Tibial artery (tissue), 4 donors: Measurements from ENCODE around the gene LDLRAD3.

Experiments used
- DNase-seq, 2 donors: peaks; one replicate each; pipeline ENCODE4 v3.0.0-alpha.2; 2019
- H3K27ac ChIP-seq, 2 donors: fragments of 200-600 bp; sonication (generic) in 1 of 2; 1 replicate in 1 of 2; 2 replicates in 1 of 2; pipeline ENCODE4 v1.5.1; 2018 to 2019; ENCODE audit warnings: mild to moderate bottlenecking in 1 of 2
- H3K27me3 ChIP-seq, 2 donors: fragments of 200-600 bp; sonication (generic) in 1 of 2; one replicate each; pipeline versions ENCODE4 v1.5.1 to v1.6.0; 2016 to 2019
- H3K36me3 ChIP-seq, 3 donors: fragments of 200-600 bp; sonication (generic) in 2 of 3; one replicate each; pipeline ENCODE4 v1.5.1; 2016 to 2019; ENCODE audit warnings: mild to moderate bottlenecking in 2 of 3
- H3K4me1 ChIP-seq, 4 donors: fragments of 200-600 bp; sonication (generic) in 2 of 4; 1 replicate in 3 of 4; 2 replicates in 1 of 4; pipeline ENCODE4 v1.5.1; 2016 to 2019
- H3K4me3 ChIP-seq, 2 donors: fragments of 200-600 bp; sonication (generic) in 1 of 2; 1 replicate in 1 of 2; 2 replicates in 1 of 2; pipeline ENCODE4 v1.5.1; 2018 to 2019; ENCODE audit warnings: mild to moderate bottlenecking in 2 of 2
- H3K9me3 ChIP-seq, 3 donors: fragments of 200-600 bp; sonication (generic) in 1 of 3; one replicate each; pipeline ENCODE4 v1.5.1; 2016 to 2019
- CTCF ChIP-seq, 2 experiments: fragments of 200-600 bp in 1 of 2; fragments of 450-650 bp in 1 of 2; IDR thresholded peaks; one replicate each; pipeline ENCODE4 v1.5.1; 2017 to 2019; ENCODE audit warnings: antibody characterized with exemption in 2 of 2, mild to moderate bottlenecking in 1 of 2, moderate library complexity in 1 of 2
- intact Hi-C: fragments of 100-400 bp; cut with DNase I; formaldehyde crosslinking; loops from one replicate; pipeline ENCODE4 v1.15.0; 2023; ENCODE audit warnings: low total_unique reads

Gene LDLRAD3

GRCh38 chr11:35981581-35981980 is 37.7 kb downstream of the LDLRAD3 start:
- Histone ChIP-seq H3K9me3 (no peaks in the 10 kb centered on the region), H3K4me3 (no peak overlapping the region), H3K27ac (peak overlapping the region in 1 of 2 donors; percentile 15), H3K36me3 (no peaks in the 10 kb centered on the region), H3K4me1 (peaks cover 0 to 13% (median 4%) of the 10 kb centered on the region in 4 donors), H3K27me3 (no peaks in the 10 kb centered on the region)
- no peak for DNase-seq
- TF ChIP-seq CTCF (IDR thresholded peaks at IDR 0.05): no peak
- intact Hi-C loops: no loop called here

GRCh38 chr11:35982061-35982460 is 38.2 kb downstream of the LDLRAD3 start:
- Histone ChIP-seq H3K36me3 (no peaks in the 10 kb centered on the region), H3K27me3 (no peaks in the 10 kb centered on the region), H3K27ac (peak overlapping the region in 1 of 2 donors; percentile 15), H3K4me1 (peaks cover 0 to 13% (median 4%) of the 10 kb centered on the region in 4 donors), H3K4me3 (no peak overlapping the region), H3K9me3 (no peaks in the 10 kb centered on the region)
- no peak for DNase-seq
- intact Hi-C loops: no loop called here
- TF ChIP-seq CTCF (IDR thresholded peaks at IDR 0.05): no peak

GRCh38 chr11:35983981-35984380 is 40.1 kb downstream of the LDLRAD3 start:
- no peak overlapping the region for H3K4me3 ChIP-seq
- peaks cover 0 to 13% (median 3%) of the 10 kb centered on the region in 4 donors for H3K4me1 ChIP-seq
- H3K27me3 ChIP-seq: no peaks in the 10 kb centered on the region
- no peak overlapping the region for H3K27ac ChIP-seq
- H3K36me3 ChIP-seq: no peaks in the 10 kb centered on the region
- peaks cover 0 to 5% (median 0%) of the 10 kb centered on the region in 3 donors for H3K9me3 ChIP-seq
- DNase-seq: no peak
- no peak for TF ChIP-seq CTCF (IDR thresholded peaks at IDR 0.05)
- intact Hi-C loops: no loop called here

- Histone ChIP-seq H3K4me1 (peaks cover 0 to 5% (median 0%) of the 10 kb centered on the region in 4 donors), H3K9me3 (peaks cover 0 to 5% (median 0%) of the 10 kb centered on the region in 3 donors), H3K27me3 (no peaks in the 10 kb centered on the region), H3K4me3 (no peak overlapping the region), H3K36me3 (no peaks in the 10 kb centered on the region), H3K27ac (no peak overlapping the region)
- DNase-seq: no peak
- intact Hi-C loops: no loop called here
- TF ChIP-seq CTCF (IDR thresholded peaks at IDR 0.05): no peak
Measured at GRCh38 chr11:35986947-35987346, 43.1 kb downstream of the LDLRAD3 start.

DNA sequence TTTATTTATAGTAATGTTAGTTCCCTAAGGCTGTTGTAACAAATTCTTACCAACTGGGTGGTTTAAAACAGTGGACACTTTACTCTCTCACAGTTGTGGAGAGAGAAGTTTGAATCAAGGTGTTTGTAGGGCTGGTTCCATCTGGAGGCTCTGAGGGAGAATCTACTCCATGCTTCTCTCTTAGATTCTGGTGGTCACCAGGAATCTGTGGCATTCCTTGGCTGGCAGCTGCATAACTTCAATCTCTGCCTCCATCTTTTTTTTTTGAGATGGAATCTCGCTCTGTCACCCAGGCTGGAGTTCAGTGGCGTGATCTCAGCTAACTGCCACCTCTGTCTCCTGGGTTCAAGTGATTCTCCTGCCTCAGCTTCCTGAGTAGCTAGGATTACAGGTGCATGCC is 46.3 kb downstream of the LDLRAD3 start:
- Histone ChIP-seq H3K36me3 (no peaks in the 10 kb centered on the region), H3K27ac (no peak overlapping the region), H3K9me3 (peaks cover 0 to 5% (median 5%) of the 10 kb centered on the region in 3 donors), H3K4me3 (no peak overlapping the region), H3K4me1 (no peaks in the 10 kb centered on the region), H3K27me3 (no peaks in the 10 kb centered on the region)
- DNase-seq: no peak
- no peak for TF ChIP-seq CTCF (IDR thresholded peaks at IDR 0.05)
- intact Hi-C loops: no loop called here

GRCh38 chr11:35990816-35991215 is 47.0 kb downstream of the LDLRAD3 start:
- no peak for DNase-seq
- intact Hi-C loops: no loop called here
- no peak for TF ChIP-seq CTCF (IDR thresholded peaks at IDR 0.05)
- Histone ChIP-seq H3K36me3 (no peaks in the 10 kb centered on the region), H3K4me3 (no peak overlapping the region), H3K9me3 (peaks cover 0 to 5% (median 5%) of the 10 kb centered on the region in 3 donors), H3K27me3 (no peaks in the 10 kb centered on the region), H3K4me1 (no peaks in the 10 kb centered on the region), H3K27ac (no peak overlapping the region)
